Measurements from ENCODE around the gene ABHD16A.

Gene ABHD16A

GRCh38 chr6:31677955-31678354, 25.2 kb downstream of the ABHD16A start:
- TF ChIP-seq CTCF (IDR thresholded peaks at IDR 0.05; ENCODE audit: low read depth, low read length, missing control alignments), result no peak
- no peak overlapping the region for H3K4me3 ChIP-seq (replicated peaks; ENCODE audit: low read depth, low read length)
- DNase-seq (ENCODE audit: extremely low read depth, low read depth), result no peak

- TF ChIP-seq CTCF (IDR thresholded peaks at IDR 0.05; ENCODE audit: low read depth, low read length, missing control alignments), result no peak
- DNase-seq (ENCODE audit: extremely low read depth, low read depth), result no peak
- H3K4me3 ChIP-seq (replicated peaks; ENCODE audit: low read depth, low read length), result no peak overlapping the region
Measured at GRCh38 chr6:31676904-31677303, 26.2 kb downstream of the ABHD16A start.

- H3K4me3 ChIP-seq (replicated peaks; ENCODE audit: low read depth, low read length), result no peak overlapping the region
- no peak for DNase-seq (ENCODE audit: extremely low read depth, low read depth)
- no peak for TF ChIP-seq CTCF (IDR thresholded peaks at IDR 0.05; ENCODE audit: low read depth, low read length, missing control alignments)
Measured at GRCh38 chr6:31676322-31676903, 26.7 kb downstream of the ABHD16A start.

GRCh38 chr6:31669676-31670075, 33.4 kb downstream of the ABHD16A start, which contains the start of gene LY6G5B:
Gene LY6G5B (plus strand): TSS chr6:31669976. CDS start chr6:31670951, 975 bp downstream.
- no peak within 1 kb of the TSS for H3K4me3 ChIP-seq (replicated peaks; ENCODE audit: low read depth, low read length)
- no peak for TF ChIP-seq CTCF (IDR thresholded peaks at IDR 0.05; ENCODE audit: low read depth, low read length, missing control alignments)
- DNase-seq (ENCODE audit: extremely low read depth, low read depth), result no peak

GRCh38 chr6:31666337-31666965, 36.7 kb downstream of the ABHD16A start:
- TF ChIP-seq CTCF (IDR thresholded peaks at IDR 0.05; ENCODE audit: low read depth, low read length, missing control alignments), result no peak
- H3K4me3 ChIP-seq (replicated peaks; ENCODE audit: low read depth, low read length), result peak overlapping the region; percentile 97
- no peak for DNase-seq (ENCODE audit: extremely low read depth, low read depth)

GRCh38 chr6:31665501-31666336, 37.4 kb downstream of the ABHD16A start, which contains the start of gene CSNK2B:
Gene CSNK2B (plus strand): TSS chr6:31666080. CDS start chr6:31666832, 752 bp downstream.
- peak within 1 kb of the TSS; percentile 97 for H3K4me3 ChIP-seq (replicated peaks; ENCODE audit: low read depth, low read length)
- no peak for TF ChIP-seq CTCF (IDR thresholded peaks at IDR 0.05; ENCODE audit: low read depth, low read length, missing control alignments)
- DNase-seq (ENCODE audit: extremely low read depth, low read depth), result peak; percentile 91

Data from HFF-Myc (cell line).